Measurements from ENCODE around the gene ZNF177.

- TF ChIP-seq CTCF (IDR thresholded peaks at IDR 0.05; ENCODE audit: low read depth, low read length) (no peak), EZH2phosphoT487 (IDR thresholded peaks at IDR 0.05; ENCODE audit: low read depth) (no peak)
Observed at GRCh38 chr19:9323557-9323918, 39.3 kb upstream of the ZNF177 start.
